ENCODE results near the gene ENTPD1. TPM values are rescaled to one million over a fixed set of nuclear protein-coding genes. Genes with fewer than 3 reads are reported as not detected.
A peak's percentile ranks its signal among the peaks of the same experiment; 100 is the strongest.

Gene ENTPD1
- total RNA-seq, 1 donor from 2014 or later, result 7.7 TPM

DNA sequence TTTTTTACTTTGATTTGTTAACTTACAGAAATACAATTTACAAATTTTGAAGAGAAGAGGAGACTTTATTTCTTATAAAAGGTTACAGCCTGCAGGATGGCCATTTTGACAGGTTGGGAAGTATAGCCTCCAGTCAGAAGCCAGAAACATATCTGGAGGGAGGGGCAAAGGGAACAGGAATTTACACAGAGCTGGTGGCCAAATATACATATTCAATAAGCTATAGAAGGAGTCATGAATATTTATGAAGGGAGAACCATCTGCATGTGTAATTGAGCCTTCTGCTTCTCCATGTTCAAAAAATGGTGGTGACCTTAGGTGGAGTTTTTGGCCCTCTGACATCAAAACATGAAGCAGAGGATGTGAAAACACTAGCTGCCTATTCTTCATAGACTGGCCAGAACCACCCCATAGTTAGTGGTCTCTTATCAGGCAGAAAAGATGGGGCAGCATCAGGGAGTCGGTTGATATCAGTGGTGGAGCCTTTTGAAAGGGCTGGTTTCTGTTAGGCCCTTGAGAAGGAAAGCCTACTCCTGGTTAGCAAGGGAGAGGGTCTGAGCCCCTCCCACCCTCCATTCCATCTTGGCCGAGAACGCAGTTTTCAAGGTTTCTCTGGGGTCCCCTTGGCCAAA, 57.2 kb downstream of the ENTPD1 start:
- no peak for DNase-seq
- Histone ChIP-seq H3K4me3 (no peak overlapping the region), H3K4me1 (peaks cover 25% of the 10 kb centered on the region), H3K36me3 (no peaks in the 10 kb centered on the region), H3K27ac (replicated peaks) (peak overlapping the region; percentile 55), H3K27me3 (ENCODE audit: low read depth) (no peaks in the 10 kb centered on the region), H3K9me3 (replicated peaks) (peaks cover 12% of the 10 kb centered on the region)
- TF ChIP-seq, protein P1, sequence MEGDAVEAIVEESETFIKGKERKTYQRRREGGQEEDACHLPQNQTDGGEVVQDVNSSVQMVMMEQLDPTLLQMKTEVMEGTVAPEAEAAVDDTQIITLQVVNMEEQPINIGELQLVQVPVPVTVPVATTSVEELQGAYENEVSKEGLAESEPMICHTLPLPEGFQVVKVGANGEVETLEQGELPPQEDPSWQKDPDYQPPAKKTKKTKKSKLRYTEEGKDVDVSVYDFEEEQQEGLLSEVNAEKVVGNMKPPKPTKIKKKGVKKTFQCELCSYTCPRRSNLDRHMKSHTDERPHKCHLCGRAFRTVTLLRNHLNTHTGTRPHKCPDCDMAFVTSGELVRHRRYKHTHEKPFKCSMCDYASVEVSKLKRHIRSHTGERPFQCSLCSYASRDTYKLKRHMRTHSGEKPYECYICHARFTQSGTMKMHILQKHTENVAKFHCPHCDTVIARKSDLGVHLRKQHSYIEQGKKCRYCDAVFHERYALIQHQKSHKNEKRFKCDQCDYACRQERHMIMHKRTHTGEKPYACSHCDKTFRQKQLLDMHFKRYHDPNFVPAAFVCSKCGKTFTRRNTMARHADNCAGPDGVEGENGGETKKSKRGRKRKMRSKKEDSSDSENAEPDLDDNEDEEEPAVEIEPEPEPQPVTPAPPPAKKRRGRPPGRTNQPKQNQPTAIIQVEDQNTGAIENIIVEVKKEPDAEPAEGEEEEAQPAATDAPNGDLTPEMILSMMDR (IDR thresholded peaks at IDR 0.05; ENCODE audit: borderline replicate concordance), result no peak
- intact Hi-C loops (cut with micrococcal nuclease), result loop anchor here (10.0 kb wide), 1 partner anchor 48 kb away; no protein-coding TSS in a partner anchor

DNA sequence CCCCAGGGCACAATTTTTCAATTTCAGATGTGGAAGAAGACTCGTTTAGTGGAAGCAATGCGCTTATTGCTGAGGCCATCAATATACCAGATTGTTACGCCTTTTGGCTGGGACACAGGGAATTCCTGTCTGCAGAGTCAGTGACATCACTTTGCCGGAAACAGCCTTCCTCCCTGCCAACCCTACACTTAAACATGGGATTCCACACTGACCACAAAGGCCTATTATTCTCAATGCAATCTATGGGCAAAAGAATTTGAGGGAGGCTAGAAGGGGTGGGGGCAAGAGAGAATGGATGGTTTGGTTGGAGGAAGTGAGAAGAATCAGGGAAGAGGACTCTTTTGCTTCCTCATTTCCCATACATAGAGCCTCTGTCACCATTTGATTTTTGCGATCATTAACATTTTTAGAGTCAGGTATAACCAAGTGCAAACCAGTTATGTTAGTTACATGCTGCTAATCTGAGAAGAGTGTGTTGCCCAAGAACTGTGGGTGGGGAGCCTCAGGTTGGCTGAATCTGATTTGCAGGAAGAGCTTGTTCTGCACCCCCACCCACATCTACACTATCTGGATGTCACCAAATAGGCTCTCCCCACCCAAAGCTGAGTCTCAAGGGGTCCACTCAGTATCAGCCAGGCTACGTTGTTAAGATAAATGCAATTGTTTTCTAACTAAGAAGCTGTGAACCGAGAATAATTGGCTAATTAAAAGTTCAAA, 58.2 kb downstream of the ENTPD1 start:
- intact Hi-C loops (cut with micrococcal nuclease), result loop anchor here (10.0 kb wide), 1 partner anchor 49 kb away; no protein-coding TSS in a partner anchor
- peaks cover 12% of the 10 kb centered on the region for H3K9me3 ChIP-seq (replicated peaks)
- H3K27ac ChIP-seq (replicated peaks), result peak overlapping the region; percentile 55
- no peak overlapping the region for H3K4me3 ChIP-seq
- peaks cover 35% of the 10 kb centered on the region for H3K4me1 ChIP-seq
- H3K27me3 ChIP-seq (ENCODE audit: low read depth), result no peaks in the 10 kb centered on the region
- TF ChIP-seq, protein P1 (IDR thresholded peaks at IDR 0.05; ENCODE audit: borderline replicate concordance), result no peak
- no peak for DNase-seq
- no peaks in the 10 kb centered on the region for H3K36me3 ChIP-seq

DNA sequence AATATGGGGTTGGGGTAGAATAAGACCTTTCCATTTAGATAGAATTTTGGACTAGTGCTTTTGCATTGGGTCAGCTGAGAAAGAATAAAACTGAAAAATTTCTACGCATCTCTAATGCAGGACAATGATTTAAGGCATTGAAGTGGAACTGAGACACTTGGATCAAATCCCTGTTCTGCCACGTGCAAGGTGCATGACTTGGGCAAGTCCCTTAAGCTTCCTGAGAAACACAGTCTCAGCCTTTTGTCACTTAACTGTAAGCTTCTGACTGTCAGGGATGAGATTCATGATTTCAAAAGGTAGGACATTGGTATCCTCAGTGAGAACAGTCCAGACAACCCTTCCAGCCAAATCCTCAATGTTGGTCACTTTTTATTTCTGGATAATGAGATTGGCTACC, 59.2 kb downstream of the ENTPD1 start:
- H3K4me3 ChIP-seq, result no peak overlapping the region
- TF ChIP-seq, protein P1 (IDR thresholded peaks at IDR 0.05; ENCODE audit: borderline replicate concordance), result no peak
- intact Hi-C loops (cut with micrococcal nuclease), result loop anchor here (10.0 kb wide), 1 partner anchor 50 kb away; no protein-coding TSS in a partner anchor
- no peaks in the 10 kb centered on the region for H3K36me3 ChIP-seq
- no peaks in the 10 kb centered on the region for H3K27me3 ChIP-seq (ENCODE audit: low read depth)
- no peak for DNase-seq
- peaks cover 12% of the 10 kb centered on the region for H3K9me3 ChIP-seq (replicated peaks)
- H3K27ac ChIP-seq (replicated peaks), result peak overlapping the region; percentile 55
- H3K4me1 ChIP-seq, result peaks cover 44% of the 10 kb centered on the region

DNA sequence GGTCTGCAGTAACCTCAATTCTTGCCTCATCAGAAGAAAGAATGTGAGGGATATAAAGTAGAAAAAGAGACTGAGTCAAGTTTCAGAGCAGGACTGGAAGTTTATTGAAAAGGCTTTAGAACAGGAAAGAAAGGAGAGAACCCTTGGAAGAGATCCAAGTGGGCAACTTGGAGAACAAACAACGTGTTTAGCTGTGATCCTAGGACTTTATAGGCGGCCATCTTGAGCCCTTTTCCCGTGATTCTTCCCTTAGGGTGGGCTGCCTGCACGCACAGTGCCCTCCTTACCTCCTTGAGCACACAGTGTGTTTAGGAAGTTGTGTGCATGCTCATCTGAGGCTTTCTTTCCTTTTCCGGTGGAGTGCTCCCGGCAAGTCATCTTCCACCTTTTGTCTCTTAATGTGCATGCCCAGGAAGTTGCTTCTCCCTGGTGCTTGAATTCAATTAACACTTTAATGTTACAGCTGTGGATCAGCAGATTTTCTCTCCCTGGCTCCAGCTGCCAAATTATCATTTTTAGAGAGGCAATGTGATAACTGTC, 59.8 kb downstream of the ENTPD1 start:
- TF ChIP-seq, protein P1 (IDR thresholded peaks at IDR 0.05; ENCODE audit: borderline replicate concordance), result no peak
- Histone ChIP-seq H3K27me3 (ENCODE audit: low read depth) (no peaks in the 10 kb centered on the region), H3K4me1 (peaks cover 45% of the 10 kb centered on the region), H3K27ac (replicated peaks) (peak overlapping the region; percentile 55), H3K36me3 (no peaks in the 10 kb centered on the region), H3K4me3 (no peak overlapping the region), H3K9me3 (replicated peaks) (peaks cover 12% of the 10 kb centered on the region)
- intact Hi-C loops (cut with micrococcal nuclease), result loop anchor here (10.0 kb wide), 1 partner anchor 51 kb away; no protein-coding TSS in a partner anchor
- DNase-seq, result no peak

DNA sequence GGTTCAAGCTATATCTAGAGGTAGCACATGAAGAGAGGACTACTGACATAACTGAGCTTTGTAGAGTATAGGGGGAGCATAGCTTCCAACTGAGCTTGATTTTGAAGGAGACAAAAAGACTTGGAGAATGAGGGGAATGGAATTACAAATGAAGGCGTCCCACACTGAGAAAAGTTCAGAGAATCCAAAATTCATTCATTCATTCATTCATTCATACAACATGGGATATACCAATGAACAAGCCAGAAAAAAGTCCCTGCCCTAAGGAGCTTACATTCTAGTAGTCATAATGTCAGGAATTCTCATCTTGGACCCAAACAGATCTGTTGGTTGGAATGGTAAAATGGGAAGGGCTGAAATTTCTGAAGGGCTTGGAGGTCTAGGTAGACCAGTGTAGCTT, 62.0 kb downstream of the ENTPD1 start:
- Histone ChIP-seq H3K27me3 (ENCODE audit: low read depth) (no peaks in the 10 kb centered on the region), H3K27ac (replicated peaks) (no peak overlapping the region), H3K4me1 (peaks cover 44% of the 10 kb centered on the region), H3K9me3 (replicated peaks) (peaks cover 12% of the 10 kb centered on the region), H3K36me3 (no peaks in the 10 kb centered on the region), H3K4me3 (no peak overlapping the region)
- TF ChIP-seq, protein P1 (IDR thresholded peaks at IDR 0.05; ENCODE audit: borderline replicate concordance), result no peak
- no peak for DNase-seq
- intact Hi-C loops (cut with micrococcal nuclease), result loop anchor here (10.0 kb wide), 1 partner anchor 53 kb away; no protein-coding TSS in a partner anchor
